ENCODE measurements around the gene ADAMTS12. TPM values are rescaled to one million over a fixed set of nuclear protein-coding genes. Genes with fewer than 3 reads are reported as not detected.

ADAMTS12 gene
- total RNA-seq, 1 donor from 2014 or later: 32.1 TPM

DNA sequence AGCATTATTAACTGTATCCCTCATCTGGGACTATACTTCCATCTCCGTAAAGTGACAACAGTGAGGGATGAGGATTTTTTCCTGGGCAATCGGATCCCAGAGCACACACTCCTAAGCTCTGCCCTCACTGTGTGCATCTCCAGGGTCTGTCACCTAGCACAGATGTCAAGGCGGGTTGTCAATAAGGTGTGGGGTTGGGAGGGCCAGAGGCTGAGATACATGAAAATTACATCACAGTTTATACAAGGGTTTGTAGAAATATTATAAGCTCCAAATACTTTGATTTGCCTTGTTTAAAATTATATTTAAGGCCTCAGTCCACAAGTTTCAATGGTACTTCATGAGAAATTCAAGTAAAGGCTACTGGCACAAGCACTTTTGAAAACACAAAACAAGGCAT is 4.5 kb downstream of the ADAMTS12 start:
- Mint-ChIP-seq H3K36me3 (no peaks in the 10 kb centered on the region), H3K4me1 (ENCODE audit: unreplicated experiment) (peaks cover 28% of the 10 kb centered on the region), H3K27ac (no peak overlapping the region), H3K27me3 (peaks cover 16% of the 10 kb centered on the region), H3K9me3 (no peaks in the 10 kb centered on the region), H3K4me3 (no peak overlapping the region)
- TF ChIP-seq, protein P1, sequence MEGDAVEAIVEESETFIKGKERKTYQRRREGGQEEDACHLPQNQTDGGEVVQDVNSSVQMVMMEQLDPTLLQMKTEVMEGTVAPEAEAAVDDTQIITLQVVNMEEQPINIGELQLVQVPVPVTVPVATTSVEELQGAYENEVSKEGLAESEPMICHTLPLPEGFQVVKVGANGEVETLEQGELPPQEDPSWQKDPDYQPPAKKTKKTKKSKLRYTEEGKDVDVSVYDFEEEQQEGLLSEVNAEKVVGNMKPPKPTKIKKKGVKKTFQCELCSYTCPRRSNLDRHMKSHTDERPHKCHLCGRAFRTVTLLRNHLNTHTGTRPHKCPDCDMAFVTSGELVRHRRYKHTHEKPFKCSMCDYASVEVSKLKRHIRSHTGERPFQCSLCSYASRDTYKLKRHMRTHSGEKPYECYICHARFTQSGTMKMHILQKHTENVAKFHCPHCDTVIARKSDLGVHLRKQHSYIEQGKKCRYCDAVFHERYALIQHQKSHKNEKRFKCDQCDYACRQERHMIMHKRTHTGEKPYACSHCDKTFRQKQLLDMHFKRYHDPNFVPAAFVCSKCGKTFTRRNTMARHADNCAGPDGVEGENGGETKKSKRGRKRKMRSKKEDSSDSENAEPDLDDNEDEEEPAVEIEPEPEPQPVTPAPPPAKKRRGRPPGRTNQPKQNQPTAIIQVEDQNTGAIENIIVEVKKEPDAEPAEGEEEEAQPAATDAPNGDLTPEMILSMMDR (conservative IDR thresholded peaks at IDR 0.05): no peak
- DNase-seq (ENCODE audit: extremely low spot score, unreplicated experiment): no peak

DNA sequence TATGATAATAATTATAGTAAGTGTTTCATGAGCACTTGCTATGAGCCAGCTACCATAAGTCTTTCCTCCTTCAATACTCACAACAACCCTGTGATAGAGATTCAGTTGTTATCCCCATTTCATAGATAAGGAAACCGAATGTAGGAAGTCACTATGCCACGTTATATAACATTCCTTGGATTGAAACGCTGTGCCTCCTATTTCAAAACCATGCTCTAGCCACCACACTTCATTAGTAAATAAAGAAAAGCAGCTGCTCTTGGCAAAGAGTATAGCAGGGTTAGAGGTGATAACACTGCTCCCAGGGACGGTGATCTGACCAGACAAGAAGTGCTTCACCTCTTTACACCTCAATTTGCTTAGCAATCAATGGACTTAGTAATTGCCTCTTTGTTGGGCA is 5.5 kb downstream of the ADAMTS12 start:
- DNase-seq (ENCODE audit: extremely low spot score, unreplicated experiment): no peak
- Mint-ChIP-seq H3K4me1 (ENCODE audit: unreplicated experiment) (peaks cover 24% of the 10 kb centered on the region), H3K27me3 (peaks cover 12% of the 10 kb centered on the region), H3K4me3 (no peak overlapping the region), H3K27ac (no peak overlapping the region), H3K36me3 (peaks cover under 1% of the 10 kb centered on the region), H3K9me3 (no peaks in the 10 kb centered on the region)
- TF ChIP-seq, protein P1 (conservative IDR thresholded peaks at IDR 0.05): no peak

DNA sequence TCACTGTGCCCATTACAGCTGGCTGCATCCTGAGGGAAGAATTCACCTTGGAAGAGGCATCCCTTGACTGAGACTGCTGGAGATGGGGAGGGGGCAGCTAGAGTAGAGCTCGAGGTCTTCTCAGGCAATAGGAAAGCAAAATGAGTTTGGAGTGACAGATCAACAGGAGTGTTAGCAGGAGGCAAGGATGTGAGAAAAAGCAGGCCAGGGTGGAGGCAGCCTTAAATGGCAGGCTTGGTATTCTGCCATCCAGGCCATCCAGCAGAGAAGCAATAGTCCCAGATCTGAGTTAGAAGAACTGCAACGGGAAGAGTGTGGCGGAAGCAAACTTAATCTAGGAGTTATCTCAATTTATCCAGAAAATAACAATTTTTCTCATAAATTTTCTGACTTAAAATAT is 6.1 kb downstream of the ADAMTS12 start:
- peaks cover 6% of the 10 kb centered on the region for H3K27me3 Mint-ChIP-seq
- H3K36me3 Mint-ChIP-seq: peaks cover 6% of the 10 kb centered on the region
- H3K9me3 Mint-ChIP-seq: no peaks in the 10 kb centered on the region
- DNase-seq (ENCODE audit: extremely low spot score, unreplicated experiment): no peak
- peaks cover 19% of the 10 kb centered on the region for H3K4me1 Mint-ChIP-seq (ENCODE audit: unreplicated experiment)
- TF ChIP-seq, protein P1 (conservative IDR thresholded peaks at IDR 0.05): no peak
- H3K4me3 Mint-ChIP-seq: no peak overlapping the region
- H3K27ac Mint-ChIP-seq: no peak overlapping the region

DNA sequence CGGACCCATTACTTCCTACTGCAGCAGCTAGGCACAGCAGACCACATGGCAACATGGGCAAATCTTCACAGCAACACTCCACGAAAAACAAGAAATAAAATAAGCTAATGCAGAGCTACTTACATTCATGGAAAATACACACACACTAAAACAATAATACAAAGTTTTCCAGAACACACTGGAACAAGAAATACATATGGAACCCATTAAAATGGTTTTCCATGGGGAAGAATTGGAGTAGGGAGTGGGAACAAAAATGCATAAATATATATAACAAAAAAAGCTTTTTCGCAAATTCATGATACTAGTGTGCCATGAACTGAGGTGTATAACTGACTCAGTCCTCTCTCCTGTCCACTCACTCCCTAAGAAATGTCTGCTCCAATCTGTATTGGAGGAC is 8.3 kb downstream of the ADAMTS12 start:
- Mint-ChIP-seq H3K36me3 (peaks cover 8% of the 10 kb centered on the region), H3K27me3 (no peaks in the 10 kb centered on the region), H3K4me3 (no peak overlapping the region), H3K4me1 (ENCODE audit: unreplicated experiment) (peaks cover 7% of the 10 kb centered on the region), H3K9me3 (no peaks in the 10 kb centered on the region), H3K27ac (no peak overlapping the region)
- no peak for DNase-seq (ENCODE audit: extremely low spot score, unreplicated experiment)
- TF ChIP-seq, protein P1 (conservative IDR thresholded peaks at IDR 0.05): no peak

DNA sequence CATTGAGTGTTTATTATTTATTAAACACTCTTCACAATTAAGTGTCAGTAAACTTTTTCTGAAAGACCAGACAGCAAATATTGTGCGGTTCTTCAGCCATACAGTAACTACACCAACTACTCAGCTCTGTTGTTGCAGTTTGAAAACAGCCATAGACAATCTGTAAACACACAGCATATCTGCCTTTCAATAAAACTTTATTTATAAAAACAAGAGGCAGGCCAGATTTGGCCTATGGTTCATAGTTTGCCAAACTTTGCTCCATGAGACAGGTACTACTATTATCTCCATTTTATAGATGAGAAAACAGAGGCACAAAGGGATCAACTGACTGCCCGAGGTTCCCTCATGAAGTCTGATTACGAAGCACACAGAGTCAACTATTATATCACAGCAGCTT is 11.5 kb downstream of the ADAMTS12 start:
- peaks cover 6% of the 10 kb centered on the region for H3K4me1 Mint-ChIP-seq (ENCODE audit: unreplicated experiment)
- H3K36me3 Mint-ChIP-seq: peaks cover 20% of the 10 kb centered on the region
- no peak overlapping the region for H3K4me3 Mint-ChIP-seq
- no peak overlapping the region for H3K27ac Mint-ChIP-seq
- H3K27me3 Mint-ChIP-seq: no peaks in the 10 kb centered on the region
- peaks cover 8% of the 10 kb centered on the region for H3K9me3 Mint-ChIP-seq
- DNase-seq (ENCODE audit: extremely low spot score, unreplicated experiment): no peak
- TF ChIP-seq, protein P1 (conservative IDR thresholded peaks at IDR 0.05): no peak

DNA sequence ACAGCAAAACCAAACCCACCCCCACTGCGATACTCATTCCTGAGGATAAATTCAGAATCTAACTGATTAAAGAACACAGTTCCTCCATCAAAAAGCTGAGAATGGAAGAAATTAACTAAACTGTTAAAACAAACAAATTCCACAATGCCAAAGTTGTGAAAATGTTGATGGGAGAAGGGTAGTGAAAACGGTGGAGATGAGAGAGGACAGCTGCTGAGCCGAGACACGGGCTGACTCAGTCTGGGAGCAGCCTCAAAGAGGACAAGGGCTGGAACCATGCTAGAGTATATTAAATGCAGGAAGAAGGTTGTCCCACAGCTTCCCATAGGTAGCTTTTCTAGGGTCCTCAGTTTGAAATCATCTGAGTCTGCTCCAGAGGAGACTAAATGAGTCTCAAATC is 14.3 kb downstream of the ADAMTS12 start:
- Mint-ChIP-seq H3K9me3 (peaks cover 8% of the 10 kb centered on the region), H3K4me3 (no peak overlapping the region), H3K27me3 (no peaks in the 10 kb centered on the region), H3K36me3 (peaks cover 23% of the 10 kb centered on the region), H3K27ac (no peak overlapping the region), H3K4me1 (ENCODE audit: unreplicated experiment) (no peaks in the 10 kb centered on the region)
- TF ChIP-seq, protein P1 (conservative IDR thresholded peaks at IDR 0.05): no peak
- DNase-seq (ENCODE audit: extremely low spot score, unreplicated experiment): no peak

Data from type B pancreatic cell (in vitro differentiated cells).